ENCODE measurements around the gene UFM1. TPM values are rescaled to one million over a fixed set of nuclear protein-coding genes. Genes with fewer than 3 reads are reported as not detected.

UFM1 gene
- total and polyA plus RNA-seq, 2 experiments from 2014 or later, result 80.4 to 128 TPM

DNA sequence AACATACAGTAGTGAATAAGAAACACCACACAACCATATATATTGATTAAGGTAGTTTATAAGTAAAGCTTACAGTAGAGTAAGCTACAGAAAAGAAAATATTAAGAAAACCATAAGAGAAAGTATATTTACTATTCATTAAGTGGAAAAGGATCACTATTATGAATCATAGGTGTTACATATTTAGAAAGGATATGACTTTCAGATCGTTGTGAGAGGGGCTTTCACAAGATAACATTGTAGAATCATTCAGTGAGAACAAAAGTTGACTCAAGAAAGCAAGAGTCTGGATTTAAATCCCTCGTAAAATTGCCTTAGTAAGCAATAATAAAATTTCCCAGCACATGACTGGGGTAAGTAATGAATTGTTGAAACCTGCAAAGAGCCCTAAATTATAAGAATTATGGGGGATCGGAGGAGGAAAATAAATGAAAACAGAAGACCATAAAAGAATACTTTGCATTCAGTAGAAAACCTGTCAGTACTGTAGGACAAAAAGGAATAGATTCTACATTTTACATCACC lies 6.0 kb downstream of the UFM1 start:
- DNase-seq (ENCODE audit: low spot score), result no peak
- no peaks in the 10 kb centered on the region for H4K20me1 ChIP-seq (ENCODE audit: insufficient read depth, poor library complexity, severe bottlenecking)
- no peaks in the 10 kb centered on the region for H3K27me3 ChIP-seq
- no peak overlapping the region for H3K4me2 ChIP-seq
- WGBS (ENCODE audit: low lambda C conversion rate, missing lambda C conversion rate), result 61% methylated on average over 3 of the region's 3 CpGs
- no peaks in the 10 kb centered on the region for H3K36me3 ChIP-seq (replicated peaks; ENCODE audit: insufficient read depth, low read depth)
- H3K9me3 ChIP-seq (ENCODE audit: low read depth), result no peaks in the 10 kb centered on the region
- H3K9me2 ChIP-seq (replicated peaks; ENCODE audit: insufficient read depth), result no peaks in the 10 kb centered on the region
- H3K4me1 ChIP-seq (ENCODE audit: insufficient read depth), result peaks cover 9% of the 10 kb centered on the region
- no peak overlapping the region for H3K27ac ChIP-seq
- TF ChIP-seq CTCF (IDR thresholded peaks at IDR 0.05; ENCODE audit: poor library complexity) (no peak), EZH2phosphoT487 (IDR thresholded peaks at IDR 0.05; ENCODE audit: low read depth, severe bottlenecking, unreplicated experiment) (no peak), EZH2 (IDR thresholded peaks at IDR 0.05; ENCODE audit: borderline replicate concordance) (no peak)
- H2AFZ ChIP-seq, result no peak overlapping the region
- no peak overlapping the region for H3K4me3 ChIP-seq
- peaks cover 31% of the 10 kb centered on the region for H3K79me2 ChIP-seq

GRCh38 chr13:38358684-38359083 lies 9.0 kb downstream of the UFM1 start:
- H3K79me2 ChIP-seq, result peaks cover 4% of the 10 kb centered on the region
- no peaks in the 10 kb centered on the region for H3K9me3 ChIP-seq (ENCODE audit: low read depth)
- TF ChIP-seq CTCF (IDR thresholded peaks at IDR 0.05; ENCODE audit: poor library complexity) (no peak), EZH2phosphoT487 (IDR thresholded peaks at IDR 0.05; ENCODE audit: low read depth, severe bottlenecking, unreplicated experiment) (no peak), EZH2 (IDR thresholded peaks at IDR 0.05; ENCODE audit: borderline replicate concordance) (no peak)
- no peak overlapping the region for H2AFZ ChIP-seq
- H3K4me3 ChIP-seq, result no peak overlapping the region
- no peaks in the 10 kb centered on the region for H3K9me2 ChIP-seq (replicated peaks; ENCODE audit: insufficient read depth)
- H3K4me2 ChIP-seq, result no peak overlapping the region
- 95% methylated on average over 4 of the region's 4 CpGs for WGBS (ENCODE audit: low lambda C conversion rate, missing lambda C conversion rate)
- no peaks in the 10 kb centered on the region for H3K36me3 ChIP-seq (replicated peaks; ENCODE audit: insufficient read depth, low read depth)
- H4K20me1 ChIP-seq (ENCODE audit: insufficient read depth, poor library complexity, severe bottlenecking), result no peaks in the 10 kb centered on the region
- H3K4me1 ChIP-seq (ENCODE audit: insufficient read depth), result no peaks in the 10 kb centered on the region
- no peaks in the 10 kb centered on the region for H3K27me3 ChIP-seq
- no peak overlapping the region for H3K27ac ChIP-seq
- no peak for DNase-seq (ENCODE audit: low spot score)

- Histone ChIP-seq H3K27me3 (no peaks in the 10 kb centered on the region), H3K4me3 (no peak overlapping the region), H3K4me1 (ENCODE audit: insufficient read depth) (no peaks in the 10 kb centered on the region), H3K9me2 (replicated peaks; ENCODE audit: insufficient read depth) (no peaks in the 10 kb centered on the region), H3K79me2 (no peaks in the 10 kb centered on the region), H3K9me3 (ENCODE audit: low read depth) (no peaks in the 10 kb centered on the region), H3K27ac (no peak overlapping the region), H4K20me1 (ENCODE audit: insufficient read depth, poor library complexity, severe bottlenecking) (no peaks in the 10 kb centered on the region), H2AFZ (no peak overlapping the region), H3K4me2 (no peak overlapping the region), H3K36me3 (replicated peaks; ENCODE audit: insufficient read depth, low read depth) (no peaks in the 10 kb centered on the region)
- no peak for DNase-seq (ENCODE audit: low spot score)
- WGBS (ENCODE audit: low lambda C conversion rate, missing lambda C conversion rate), result 88% methylated on average over 4 of the region's 4 CpGs
- no peak for TF ChIP-seq EZH2phosphoT487 (IDR thresholded peaks at IDR 0.05; ENCODE audit: low read depth, severe bottlenecking, unreplicated experiment)
- TF ChIP-seq EZH2 (IDR thresholded peaks at IDR 0.05; ENCODE audit: borderline replicate concordance), result no peak
- TF ChIP-seq CTCF (IDR thresholded peaks at IDR 0.05; ENCODE audit: poor library complexity), result no peak
These were observed 12.1 kb downstream of the UFM1 start for GRCh38 chr13:38361542-38362262.
